ENCODE data around the gene TNFAIP8L3.

TNFAIP8L3 gene

GRCh38 chr15:51060030-51060673 lies 34.6 kb downstream of the TNFAIP8L3 start:
- Mint-ChIP-seq H3K27ac (no peak overlapping the region), H3K4me1 (peaks cover 3% of the 10 kb centered on the region), H3K36me3 (ENCODE audit: low read depth) (no peaks in the 10 kb centered on the region), H3K9me3 (no peaks in the 10 kb centered on the region), H3K4me3 (no peak overlapping the region), H3K27me3 (ENCODE audit: low read depth) (peaks cover 4% of the 10 kb centered on the region)
- TF ChIP-seq, protein P1, sequence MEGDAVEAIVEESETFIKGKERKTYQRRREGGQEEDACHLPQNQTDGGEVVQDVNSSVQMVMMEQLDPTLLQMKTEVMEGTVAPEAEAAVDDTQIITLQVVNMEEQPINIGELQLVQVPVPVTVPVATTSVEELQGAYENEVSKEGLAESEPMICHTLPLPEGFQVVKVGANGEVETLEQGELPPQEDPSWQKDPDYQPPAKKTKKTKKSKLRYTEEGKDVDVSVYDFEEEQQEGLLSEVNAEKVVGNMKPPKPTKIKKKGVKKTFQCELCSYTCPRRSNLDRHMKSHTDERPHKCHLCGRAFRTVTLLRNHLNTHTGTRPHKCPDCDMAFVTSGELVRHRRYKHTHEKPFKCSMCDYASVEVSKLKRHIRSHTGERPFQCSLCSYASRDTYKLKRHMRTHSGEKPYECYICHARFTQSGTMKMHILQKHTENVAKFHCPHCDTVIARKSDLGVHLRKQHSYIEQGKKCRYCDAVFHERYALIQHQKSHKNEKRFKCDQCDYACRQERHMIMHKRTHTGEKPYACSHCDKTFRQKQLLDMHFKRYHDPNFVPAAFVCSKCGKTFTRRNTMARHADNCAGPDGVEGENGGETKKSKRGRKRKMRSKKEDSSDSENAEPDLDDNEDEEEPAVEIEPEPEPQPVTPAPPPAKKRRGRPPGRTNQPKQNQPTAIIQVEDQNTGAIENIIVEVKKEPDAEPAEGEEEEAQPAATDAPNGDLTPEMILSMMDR (IDR thresholded peaks at IDR 0.05; ENCODE audit: unreplicated experiment in 3 of 3): no peak

GRCh38 chr15:51054535-51054934 lies 40.2 kb downstream of the TNFAIP8L3 start:
- H3K4me1 Mint-ChIP-seq: peaks cover 10% of the 10 kb centered on the region
- no peak overlapping the region for H3K4me3 Mint-ChIP-seq
- H3K36me3 Mint-ChIP-seq (ENCODE audit: low read depth): no peaks in the 10 kb centered on the region
- no peak overlapping the region for H3K27ac Mint-ChIP-seq
- H3K27me3 Mint-ChIP-seq (ENCODE audit: low read depth): peaks cover 8% of the 10 kb centered on the region
- H3K9me3 Mint-ChIP-seq: no peaks in the 10 kb centered on the region
- TF ChIP-seq, protein P1 (IDR thresholded peaks at IDR 0.05; ENCODE audit: unreplicated experiment in 3 of 3): no peak

GRCh38 chr15:51053571-51053970 lies 41.1 kb downstream of the TNFAIP8L3 start:
- TF ChIP-seq, protein P1 (IDR thresholded peaks at IDR 0.05; ENCODE audit: unreplicated experiment in 3 of 3): no peak
- no peak overlapping the region for H3K27ac Mint-ChIP-seq
- H3K4me1 Mint-ChIP-seq: peaks cover 10% of the 10 kb centered on the region
- H3K36me3 Mint-ChIP-seq (ENCODE audit: low read depth): no peaks in the 10 kb centered on the region
- H3K9me3 Mint-ChIP-seq: no peaks in the 10 kb centered on the region
- no peak overlapping the region for H3K4me3 Mint-ChIP-seq
- peaks cover 8% of the 10 kb centered on the region for H3K27me3 Mint-ChIP-seq (ENCODE audit: low read depth)

DNA sequence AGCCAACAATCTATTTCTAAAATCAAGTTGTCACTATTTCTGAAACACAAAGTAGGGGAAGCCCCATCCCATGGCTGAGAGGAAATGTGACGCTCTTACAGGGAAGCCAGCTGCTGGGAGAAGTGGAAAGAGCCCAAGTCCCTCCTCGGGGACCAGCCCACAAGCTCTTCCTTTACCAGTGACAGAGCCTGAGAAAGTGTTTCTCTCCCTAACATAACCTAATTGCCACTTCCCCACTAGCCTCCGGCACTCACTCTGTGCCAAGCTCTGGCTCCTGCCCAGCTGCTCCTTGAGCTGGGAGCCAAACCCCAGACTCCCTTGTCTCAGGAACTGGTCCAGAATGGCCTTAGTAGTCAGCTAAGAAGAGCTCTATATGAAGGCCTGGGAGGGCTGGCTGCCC lies 42.9 kb downstream of the TNFAIP8L3 start:
- Mint-ChIP-seq H3K36me3 (ENCODE audit: low read depth) (no peaks in the 10 kb centered on the region), H3K27me3 (ENCODE audit: low read depth) (peaks cover 16% of the 10 kb centered on the region), H3K9me3 (no peaks in the 10 kb centered on the region), H3K4me3 (no peak overlapping the region), H3K27ac (no peak overlapping the region), H3K4me1 (peaks cover 26% of the 10 kb centered on the region)
- TF ChIP-seq, protein P1 (IDR thresholded peaks at IDR 0.05; ENCODE audit: unreplicated experiment in 3 of 3): no peak

- H3K27ac Mint-ChIP-seq: no peak overlapping the region
- H3K4me3 Mint-ChIP-seq: no peak overlapping the region
- TF ChIP-seq, protein P1 (IDR thresholded peaks at IDR 0.05; ENCODE audit: unreplicated experiment in 3 of 3): no peak
- peaks cover 34% of the 10 kb centered on the region for H3K4me1 Mint-ChIP-seq
- no peaks in the 10 kb centered on the region for H3K9me3 Mint-ChIP-seq
- no peaks in the 10 kb centered on the region for H3K36me3 Mint-ChIP-seq (ENCODE audit: low read depth)
- H3K27me3 Mint-ChIP-seq (ENCODE audit: low read depth): peaks cover 10% of the 10 kb centered on the region
Measured at GRCh38 chr15:51049081-51049480, 45.6 kb downstream of the TNFAIP8L3 start.

DNA sequence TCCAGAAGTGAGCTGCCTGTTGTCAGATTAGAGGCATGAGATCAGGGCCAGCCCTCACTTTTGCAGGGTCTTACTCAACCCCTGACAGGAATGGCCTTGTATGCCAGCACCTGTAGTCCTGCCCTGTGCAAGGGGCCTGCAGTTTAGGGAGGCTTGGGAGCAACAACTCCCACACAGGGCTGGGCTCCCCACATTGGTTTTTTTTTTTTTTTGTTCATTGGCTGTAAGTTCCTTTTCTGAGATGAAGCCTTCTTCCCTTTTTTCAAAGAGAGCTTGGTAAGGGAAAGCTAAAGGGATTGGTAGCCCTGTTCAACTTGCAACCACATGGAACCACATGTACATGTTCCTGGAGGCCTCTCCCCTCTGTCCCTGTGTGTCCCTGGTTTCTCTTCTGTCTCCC lies 46.4 kb downstream of the TNFAIP8L3 start:
- Mint-ChIP-seq H3K27ac (peak overlapping the region in 1 of 3 experiments; percentile 92), H3K4me1 (peaks cover 34% of the 10 kb centered on the region), H3K27me3 (ENCODE audit: low read depth) (peaks cover 10% of the 10 kb centered on the region), H3K4me3 (no peak overlapping the region), H3K9me3 (no peaks in the 10 kb centered on the region), H3K36me3 (ENCODE audit: low read depth) (no peaks in the 10 kb centered on the region)
- TF ChIP-seq, protein P1 (IDR thresholded peaks at IDR 0.05; ENCODE audit: unreplicated experiment in 3 of 3): no peak

Measured in nephron (organoid).